Measurements from ENCODE around the gene RBBP6.
"Not testable (repeated sequence)": the region's sequence is repeated elsewhere in the genome, so short reads cannot be mapped to it uniquely, and the experiment has no call there.

Gene RBBP6

GRCh38 chr16:24539295-24539849 lies at the start of gene RBBP6:
TSS of gene RBBP6 (plus strand) at chr16:24539566. CDS start at chr16:24540627, 1,061 bp downstream.
- peak; percentile 94 for DNase-seq

GRCh38 chr16:24490866-24491265 lies 48.5 kb upstream of the RBBP6 start:
- no peak for DNase-seq

GRCh38 chr16:24491731-24492130 lies 47.6 kb upstream of the RBBP6 start:
- no peak for DNase-seq

GRCh38 chr16:24493821-24494220 lies 45.5 kb upstream of the RBBP6 start:
- DNase-seq = no peak

GRCh38 chr16:24495207-24495606 lies 44.2 kb upstream of the RBBP6 start:
- DNase-seq = not testable (repeated sequence)

- no peak for DNase-seq
Observed at GRCh38 chr16:24497440-24497839, 41.9 kb upstream of the RBBP6 start.

- no peak for DNase-seq
Observed at GRCh38 chr16:24499193-24499814, 40.1 kb upstream of the RBBP6 start.

GRCh38 chr16:24504472-24505345 lies 34.7 kb upstream of the RBBP6 start:
- peak; percentile 34 for DNase-seq

GRCh38 chr16:24505959-24506358 lies 33.4 kb upstream of the RBBP6 start:
- DNase-seq = no peak

GRCh38 chr16:24507959-24508480 lies 31.3 kb upstream of the RBBP6 start:
- no peak for DNase-seq

- DNase-seq = no peak
Observed at GRCh38 chr16:24508614-24509013, 30.8 kb upstream of the RBBP6 start.

- no peak for DNase-seq
Observed at GRCh38 chr16:24509536-24509935, 29.8 kb upstream of the RBBP6 start.

GRCh38 chr16:24511174-24511573 lies 28.2 kb upstream of the RBBP6 start:
- no peak for DNase-seq

- DNase-seq = no peak
Observed at GRCh38 chr16:24511792-24512191, 27.6 kb upstream of the RBBP6 start.

GRCh38 chr16:24514096-24514495 lies 25.3 kb upstream of the RBBP6 start:
- DNase-seq = no peak

- DNase-seq = no peak
Observed at GRCh38 chr16:24515186-24515585, 24.2 kb upstream of the RBBP6 start.

GRCh38 chr16:24516900-24517669 lies 22.3 kb upstream of the RBBP6 start:
- DNase-seq = peak; percentile 67

- DNase-seq = no peak
Observed at GRCh38 chr16:24518498-24518897, 20.9 kb upstream of the RBBP6 start.

GRCh38 chr16:24520983-24521382 lies 18.4 kb upstream of the RBBP6 start:
- DNase-seq = no peak

GRCh38 chr16:24522751-24523150 lies 16.6 kb upstream of the RBBP6 start:
- DNase-seq = no peak

- no peak for DNase-seq
Observed at GRCh38 chr16:24523569-24523968, 15.8 kb upstream of the RBBP6 start.

GRCh38 chr16:24524855-24525677 lies 14.3 kb upstream of the RBBP6 start:
- DNase-seq = no peak
